Neural cell (in vitro differentiated cells): ENCODE measurements around the gene PDE4D. TPM values are rescaled to one million over a fixed set of nuclear protein-coding genes. Genes with fewer than 3 reads are reported as not detected.

Experiments used
- H2AFZ ChIP-seq: fragments of 200-600, 300-800 bp; sonication (generic), shearing (Covaris generic); 2 replicates; pipeline ENCODE4 v1.6.0; 2014; ENCODE audit warnings: low read depth, mild to moderate bottlenecking, antibody characterized with exemption, low read length, moderate library complexity
- H3F3A ChIP-seq: fragments of 200-600 bp; shearing (Covaris generic); 2 replicates; pipeline ENCODE4 v1.6.1; 2016; ENCODE audit warnings: mild to moderate bottlenecking, moderate library complexity, mixed read lengths, antibody characterized with exemption, low read length; ENCODE audit not compliant: insufficient read depth, poor library complexity, severe bottlenecking
- H3K27ac ChIP-seq: fragments of 200-600, 300-800 bp; sonication (generic), shearing (Covaris generic); 2 replicates; pipeline ENCODE4 v1.5.1; 2014; ENCODE audit warnings: mild to moderate bottlenecking, low read length, moderate library complexity
- H3K27me3 ChIP-seq: fragments of 300-800, 200-600 bp; sonication (generic), shearing (Covaris generic); 2 replicates; pipeline ENCODE4 v1.6.0; 2014; ENCODE audit warnings: mild to moderate bottlenecking, low read depth, low read length, moderate library complexity; ENCODE audit not compliant: insufficient read depth
- H3K36me3 ChIP-seq: fragments of 300-800, 200-600 bp; sonication (generic), shearing (Covaris generic); 2 replicates; pipeline ENCODE4 v1.5.1; 2014; ENCODE audit warnings: mild to moderate bottlenecking, antibody characterized with exemption, low read length, moderate library complexity; ENCODE audit not compliant: insufficient read depth
- H3K4me2 ChIP-seq: fragments of 300-800, 200-600 bp; sonication (generic), shearing (Covaris generic); 2 replicates; pipeline ENCODE4 v1.6.0; 2014; ENCODE audit warnings: mild to moderate bottlenecking, low read length
- H3K4me3 ChIP-seq: fragments of 300-800, 200-600 bp; sonication (generic), shearing (Covaris generic); 2 replicates; pipeline ENCODE4 v1.5.1; 2014; ENCODE audit warnings: mild to moderate bottlenecking, low read length, moderate library complexity
- H3K79me2 ChIP-seq: fragments of 200-600 bp; shearing (Covaris generic); replicated peaks from 2 replicates; pipeline ENCODE4 v1.6.0; 2014; ENCODE audit warnings: mild to moderate bottlenecking, low read length, moderate library complexity; ENCODE audit not compliant: insufficient read depth
- H3K9ac ChIP-seq: fragments of 300-800, 200-600 bp; sonication (generic), shearing (Covaris generic); 2 replicates; pipeline ENCODE4 v1.6.1; 2016; ENCODE audit warnings: mild to moderate bottlenecking, low read length, mixed read lengths
- H3K9me2 ChIP-seq: fragments of 200-600 bp; shearing (Covaris generic); 2 replicates; pipeline ENCODE4 v1.6.1; 2016; ENCODE audit warnings: mild to moderate bottlenecking, low read length, mixed read lengths; ENCODE audit not compliant: insufficient read depth
- H3K9me3 ChIP-seq: fragments of 200-600, 300-800 bp; sonication (generic), shearing (Covaris generic); 2 replicates; pipeline ENCODE4 v1.6.1; 2016; ENCODE audit warnings: mild to moderate bottlenecking, mixed run types, low read length, moderate library complexity, mixed read lengths
- H4K20me1 ChIP-seq: fragments of 200-600 bp; shearing (Covaris generic); 2 replicates; pipeline ENCODE4 v1.6.1; 2016; ENCODE audit warnings: mild to moderate bottlenecking, mixed run types; ENCODE audit not compliant: insufficient read depth
- EP300 ChIP-seq: fragments of 450-650 bp; conservative IDR thresholded peaks from 2 replicates; pipeline ENCODE4 v1.6.1; 2014; ENCODE audit warnings: antibody characterized with exemption, mild to moderate bottlenecking, moderate library complexity; ENCODE audit not compliant: poor library complexity, severe bottlenecking
- MXI1 ChIP-seq: fragments of 450-650 bp; conservative IDR thresholded peaks from 2 replicates; pipeline ENCODE4 v1.6.1; 2014; ENCODE audit warnings: antibody characterized with exemption, mild to moderate bottlenecking; ENCODE audit not compliant: poor library complexity, severe bottlenecking
- POLR2AphosphoS5 ChIP-seq: IDR thresholded peaks from 2 replicates; pipeline ENCODE4 v1.6.1; 2012
- SMC3 ChIP-seq: fragments of 450-650 bp; conservative IDR thresholded peaks from 2 replicates; pipeline ENCODE4 v1.6.1; 2014; ENCODE audit warnings: antibody characterized with exemption, mild to moderate bottlenecking, moderate library complexity; ENCODE audit not compliant: poor library complexity
- TAF1 ChIP-seq: IDR thresholded peaks from 2 replicates; pipeline ENCODE4 v1.6.1; 2012; ENCODE audit warnings: low read depth
- polyA plus RNA-seq: library from polyadenylated mRNA; depleted of rRNA; stranded (reverse); fragments of >200 nt; gene quantifications from 2 replicates; pipeline ENCODE4 v1.2.3, GENCODE V29; 2014
- TF ChIP-seq, protein P1 (sequence below): fragments of 450-650 bp; IDR thresholded peaks from 2 replicates; pipeline ENCODE4 v1.5.1; 2014; ENCODE audit warnings: antibody characterized with exemption, mild to moderate bottlenecking, moderate library complexity; ENCODE audit not compliant: poor library complexity, severe bottlenecking
- TF ChIP-seq, protein P2 (sequence below): IDR thresholded peaks from 2 replicates; pipeline ENCODE4 v1.6.1; 2012; ENCODE audit warnings: borderline replicate concordance

Gene PDE4D
- polyA plus RNA-seq, 1 donor from 2014 or later, result 42.8 TPM

DNA sequence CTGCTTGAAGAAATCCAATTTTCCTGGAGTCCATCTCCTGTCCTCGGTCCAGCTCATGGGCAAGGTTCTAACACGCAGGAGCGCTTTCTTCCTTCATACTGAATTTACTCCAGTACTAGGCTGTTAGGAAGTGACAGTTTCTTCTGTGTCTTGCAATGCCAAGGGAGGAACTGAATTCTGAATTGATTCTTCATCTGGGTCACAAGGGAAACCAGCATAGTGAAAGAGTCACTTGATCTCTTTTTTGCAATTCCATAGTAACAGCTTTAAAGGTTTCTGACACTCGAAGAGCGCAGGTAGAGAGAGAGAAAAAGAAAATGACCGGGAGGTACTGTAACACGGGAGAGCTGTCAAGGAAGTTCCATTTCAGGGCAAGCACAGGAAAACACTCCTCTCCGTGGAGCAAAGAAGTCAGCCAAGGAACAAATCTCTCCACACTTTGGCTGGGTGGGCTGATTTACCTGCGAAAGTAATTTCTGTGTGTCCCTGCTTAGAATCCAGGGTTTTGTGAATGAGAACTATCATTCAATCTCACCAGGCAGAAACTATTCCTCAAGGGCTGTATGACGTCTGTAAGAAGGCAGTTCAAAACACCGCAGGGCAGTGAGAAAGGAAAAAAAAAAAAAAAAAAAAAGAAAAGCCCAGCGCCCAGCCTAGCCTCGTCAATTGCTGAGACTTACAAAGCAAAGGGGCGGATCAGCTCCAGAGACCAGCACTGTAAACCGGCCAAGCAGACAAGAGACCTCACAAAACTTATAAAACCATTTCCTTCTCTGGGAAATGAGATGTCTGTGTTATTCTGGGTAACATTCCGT lies 617.8 kb downstream of the PDE4D start:
- Histone ChIP-seq H3K27me3 (no peaks in the 10 kb centered on the region), H3F3A (no peaks in the 10 kb centered on the region), H2AFZ (no peak overlapping the region), H3K4me2 (peak overlapping the region; percentile 47), H3K27ac (peak overlapping the region; percentile 15), H3K9me2 (no peaks in the 10 kb centered on the region), H4K20me1 (no peaks in the 10 kb centered on the region), H3K79me2 (no peaks in the 10 kb centered on the region), H3K4me3 (peak overlapping the region; percentile 60), H3K9me3 (no peaks in the 10 kb centered on the region), H3K36me3 (no peaks in the 10 kb centered on the region), H3K9ac (peak overlapping the region; percentile 0)
- TF ChIP-seq POLR2AphosphoS5 (peak; percentile 17), TAF1 (no peak)
- TF ChIP-seq, protein P1, sequence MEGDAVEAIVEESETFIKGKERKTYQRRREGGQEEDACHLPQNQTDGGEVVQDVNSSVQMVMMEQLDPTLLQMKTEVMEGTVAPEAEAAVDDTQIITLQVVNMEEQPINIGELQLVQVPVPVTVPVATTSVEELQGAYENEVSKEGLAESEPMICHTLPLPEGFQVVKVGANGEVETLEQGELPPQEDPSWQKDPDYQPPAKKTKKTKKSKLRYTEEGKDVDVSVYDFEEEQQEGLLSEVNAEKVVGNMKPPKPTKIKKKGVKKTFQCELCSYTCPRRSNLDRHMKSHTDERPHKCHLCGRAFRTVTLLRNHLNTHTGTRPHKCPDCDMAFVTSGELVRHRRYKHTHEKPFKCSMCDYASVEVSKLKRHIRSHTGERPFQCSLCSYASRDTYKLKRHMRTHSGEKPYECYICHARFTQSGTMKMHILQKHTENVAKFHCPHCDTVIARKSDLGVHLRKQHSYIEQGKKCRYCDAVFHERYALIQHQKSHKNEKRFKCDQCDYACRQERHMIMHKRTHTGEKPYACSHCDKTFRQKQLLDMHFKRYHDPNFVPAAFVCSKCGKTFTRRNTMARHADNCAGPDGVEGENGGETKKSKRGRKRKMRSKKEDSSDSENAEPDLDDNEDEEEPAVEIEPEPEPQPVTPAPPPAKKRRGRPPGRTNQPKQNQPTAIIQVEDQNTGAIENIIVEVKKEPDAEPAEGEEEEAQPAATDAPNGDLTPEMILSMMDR, result no peak
- TF ChIP-seq, protein P2, sequence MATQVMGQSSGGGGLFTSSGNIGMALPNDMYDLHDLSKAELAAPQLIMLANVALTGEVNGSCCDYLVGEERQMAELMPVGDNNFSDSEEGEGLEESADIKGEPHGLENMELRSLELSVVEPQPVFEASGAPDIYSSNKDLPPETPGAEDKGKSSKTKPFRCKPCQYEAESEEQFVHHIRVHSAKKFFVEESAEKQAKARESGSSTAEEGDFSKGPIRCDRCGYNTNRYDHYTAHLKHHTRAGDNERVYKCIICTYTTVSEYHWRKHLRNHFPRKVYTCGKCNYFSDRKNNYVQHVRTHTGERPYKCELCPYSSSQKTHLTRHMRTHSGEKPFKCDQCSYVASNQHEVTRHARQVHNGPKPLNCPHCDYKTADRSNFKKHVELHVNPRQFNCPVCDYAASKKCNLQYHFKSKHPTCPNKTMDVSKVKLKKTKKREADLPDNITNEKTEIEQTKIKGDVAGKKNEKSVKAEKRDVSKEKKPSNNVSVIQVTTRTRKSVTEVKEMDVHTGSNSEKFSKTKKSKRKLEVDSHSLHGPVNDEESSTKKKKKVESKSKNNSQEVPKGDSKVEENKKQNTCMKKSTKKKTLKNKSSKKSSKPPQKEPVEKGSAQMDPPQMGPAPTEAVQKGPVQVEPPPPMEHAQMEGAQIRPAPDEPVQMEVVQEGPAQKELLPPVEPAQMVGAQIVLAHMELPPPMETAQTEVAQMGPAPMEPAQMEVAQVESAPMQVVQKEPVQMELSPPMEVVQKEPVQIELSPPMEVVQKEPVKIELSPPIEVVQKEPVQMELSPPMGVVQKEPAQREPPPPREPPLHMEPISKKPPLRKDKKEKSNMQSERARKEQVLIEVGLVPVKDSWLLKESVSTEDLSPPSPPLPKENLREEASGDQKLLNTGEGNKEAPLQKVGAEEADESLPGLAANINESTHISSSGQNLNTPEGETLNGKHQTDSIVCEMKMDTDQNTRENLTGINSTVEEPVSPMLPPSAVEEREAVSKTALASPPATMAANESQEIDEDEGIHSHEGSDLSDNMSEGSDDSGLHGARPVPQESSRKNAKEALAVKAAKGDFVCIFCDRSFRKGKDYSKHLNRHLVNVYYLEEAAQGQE, result peak; percentile 25

DNA sequence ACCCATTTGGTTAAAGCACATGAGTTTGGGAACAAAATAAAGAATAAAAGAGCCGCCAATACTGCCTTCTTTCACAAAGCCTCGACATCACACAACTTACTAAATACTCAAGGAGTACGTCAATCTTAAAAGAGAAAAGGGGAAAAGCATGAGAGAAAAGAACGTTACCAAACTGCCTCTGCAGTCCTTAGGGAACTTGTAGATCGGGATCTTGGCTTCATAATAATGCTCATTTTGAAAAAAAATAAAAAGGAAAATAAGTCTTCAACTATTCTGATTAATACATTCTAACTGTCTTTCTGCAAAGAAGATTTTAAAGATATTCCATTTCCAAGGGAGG lies 618.4 kb downstream of the PDE4D start:
- Histone ChIP-seq H3K36me3 (no peaks in the 10 kb centered on the region), H3K27ac (peak overlapping the region; percentile 15), H3K9me3 (no peaks in the 10 kb centered on the region), H4K20me1 (no peaks in the 10 kb centered on the region), H3K9ac (peak overlapping the region; percentile 0), H3K4me2 (peak overlapping the region; percentile 47), H3K9me2 (no peaks in the 10 kb centered on the region), H3K79me2 (no peaks in the 10 kb centered on the region), H3F3A (no peaks in the 10 kb centered on the region), H3K27me3 (no peaks in the 10 kb centered on the region), H2AFZ (no peak overlapping the region), H3K4me3 (peak overlapping the region; percentile 60)
- TF ChIP-seq SMC3, result no peak
- no peak for TF ChIP-seq TAF1
- no peak for TF ChIP-seq POLR2AphosphoS5
- TF ChIP-seq, protein P2, result no peak
- TF ChIP-seq EP300, result no peak
- no peak for TF ChIP-seq MXI1
- TF ChIP-seq, protein P1, result no peak
